ENCODE results near the gene SLC27A1. TPM values are rescaled to one million over a fixed set of nuclear protein-coding genes. Genes with fewer than 3 reads are reported as not detected.

Gene SLC27A1
- total and polyA plus RNA-seq, 9 of the 15 experiments (the other 6 are each of a cell fraction or from before 2014, with no cell fraction given), result 0.06 to 3.0 (median 1.1) TPM

DNA sequence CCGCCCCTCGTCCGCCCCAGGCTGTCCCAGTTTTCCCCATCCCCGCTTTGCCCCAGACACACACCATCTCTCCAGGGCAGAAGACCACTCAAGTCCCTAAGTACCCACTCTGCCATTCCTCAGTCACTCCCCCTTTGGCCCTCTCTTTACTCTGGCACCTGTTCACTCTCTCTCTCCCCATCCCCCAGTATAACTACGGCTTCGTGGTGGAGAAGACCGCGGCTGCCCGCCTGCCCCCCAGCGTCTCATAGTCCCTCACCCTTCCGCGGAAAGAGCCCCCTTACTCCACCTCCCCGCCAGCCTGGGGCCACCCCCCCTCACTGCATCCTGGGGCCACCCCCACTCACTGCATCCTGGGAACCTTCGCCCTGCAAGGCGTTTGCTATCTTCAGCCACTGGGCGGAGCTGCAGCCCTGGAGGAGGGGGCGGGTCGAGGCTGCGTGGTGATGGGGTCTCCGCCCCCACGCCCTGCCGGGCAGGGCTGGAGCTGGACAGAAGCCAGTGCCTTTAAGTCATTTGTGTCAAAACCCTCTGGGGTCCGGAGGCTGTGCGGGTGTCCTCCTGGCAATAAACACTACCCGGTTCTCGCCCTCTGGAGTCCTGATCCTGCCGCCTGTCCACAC lies 45.5 kb upstream of the SLC27A1 start (continued):
- TF ChIP-seq KDM5B (IDR thresholded peaks at IDR 0.05; ENCODE audit: insufficient replicate concordance, low read depth, low read length), result no peak
- TF ChIP-seq, protein P1, sequence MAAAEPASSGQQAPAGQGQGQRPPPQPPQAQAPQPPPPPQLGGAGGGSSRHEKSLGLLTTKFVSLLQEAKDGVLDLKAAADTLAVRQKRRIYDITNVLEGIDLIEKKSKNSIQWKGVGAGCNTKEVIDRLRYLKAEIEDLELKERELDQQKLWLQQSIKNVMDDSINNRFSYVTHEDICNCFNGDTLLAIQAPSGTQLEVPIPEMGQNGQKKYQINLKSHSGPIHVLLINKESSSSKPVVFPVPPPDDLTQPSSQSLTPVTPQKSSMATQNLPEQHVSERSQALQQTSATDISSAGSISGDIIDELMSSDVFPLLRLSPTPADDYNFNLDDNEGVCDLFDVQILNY (CRISPR knock-in tag; IDR thresholded peaks at IDR 0.05), result no peak
- TF ChIP-seq NCOA1 (IDR thresholded peaks at IDR 0.05; ENCODE audit: low read depth), result no peak
- 0 out of 2 replicates have a peak, but pooled peaks have one; percentile 42 for TF ChIP-seq MTA3 (IDR thresholded peaks at IDR 0.05; ENCODE audit: borderline replicate concordance)
- TF ChIP-seq, protein P2, sequence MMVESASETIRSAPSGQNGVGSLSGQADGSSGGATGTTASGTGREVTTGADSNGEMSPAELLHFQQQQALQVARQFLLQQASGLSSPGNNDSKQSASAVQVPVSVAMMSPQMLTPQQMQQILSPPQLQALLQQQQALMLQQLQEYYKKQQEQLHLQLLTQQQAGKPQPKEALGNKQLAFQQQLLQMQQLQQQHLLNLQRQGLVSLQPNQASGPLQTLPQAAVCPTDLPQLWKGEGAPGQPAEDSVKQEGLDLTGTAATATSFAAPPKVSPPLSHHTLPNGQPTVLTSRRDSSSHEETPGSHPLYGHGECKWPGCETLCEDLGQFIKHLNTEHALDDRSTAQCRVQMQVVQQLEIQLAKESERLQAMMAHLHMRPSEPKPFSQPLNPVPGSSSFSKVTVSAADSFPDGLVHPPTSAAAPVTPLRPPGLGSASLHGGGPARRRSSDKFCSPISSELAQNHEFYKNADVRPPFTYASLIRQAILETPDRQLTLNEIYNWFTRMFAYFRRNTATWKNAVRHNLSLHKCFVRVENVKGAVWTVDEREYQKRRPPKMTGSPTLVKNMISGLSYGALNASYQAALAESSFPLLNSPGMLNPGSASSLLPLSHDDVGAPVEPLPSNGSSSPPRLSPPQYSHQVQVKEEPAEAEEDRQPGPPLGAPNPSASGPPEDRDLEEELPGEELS (CRISPR knock-in tag; IDR thresholded peaks at IDR 0.05; ENCODE audit: borderline replicate concordance), result no peak
- no peak for TF ChIP-seq MTA1 (IDR thresholded peaks at IDR 0.05; ENCODE audit: borderline replicate concordance)
- no peak for TF ChIP-seq ZNF277 (CRISPR knock-in tag; IDR thresholded peaks at IDR 0.05; ENCODE audit: borderline replicate concordance)
- TF ChIP-seq SNRNP70 (optimal IDR thresholded peaks at IDR 0.05; ENCODE audit: low read depth, low read length), result no peak
- TF ChIP-seq PHTF2 (CRISPR knock-in tag; IDR thresholded peaks at IDR 0.05), result no peak
- no peak for TF ChIP-seq RAD51 (IDR thresholded peaks at IDR 0.05; ENCODE audit: borderline replicate concordance, low read depth)
- no peak for TF ChIP-seq GTF2E2 (tag; IDR thresholded peaks at IDR 0.05)
- TF ChIP-seq, protein P3, sequence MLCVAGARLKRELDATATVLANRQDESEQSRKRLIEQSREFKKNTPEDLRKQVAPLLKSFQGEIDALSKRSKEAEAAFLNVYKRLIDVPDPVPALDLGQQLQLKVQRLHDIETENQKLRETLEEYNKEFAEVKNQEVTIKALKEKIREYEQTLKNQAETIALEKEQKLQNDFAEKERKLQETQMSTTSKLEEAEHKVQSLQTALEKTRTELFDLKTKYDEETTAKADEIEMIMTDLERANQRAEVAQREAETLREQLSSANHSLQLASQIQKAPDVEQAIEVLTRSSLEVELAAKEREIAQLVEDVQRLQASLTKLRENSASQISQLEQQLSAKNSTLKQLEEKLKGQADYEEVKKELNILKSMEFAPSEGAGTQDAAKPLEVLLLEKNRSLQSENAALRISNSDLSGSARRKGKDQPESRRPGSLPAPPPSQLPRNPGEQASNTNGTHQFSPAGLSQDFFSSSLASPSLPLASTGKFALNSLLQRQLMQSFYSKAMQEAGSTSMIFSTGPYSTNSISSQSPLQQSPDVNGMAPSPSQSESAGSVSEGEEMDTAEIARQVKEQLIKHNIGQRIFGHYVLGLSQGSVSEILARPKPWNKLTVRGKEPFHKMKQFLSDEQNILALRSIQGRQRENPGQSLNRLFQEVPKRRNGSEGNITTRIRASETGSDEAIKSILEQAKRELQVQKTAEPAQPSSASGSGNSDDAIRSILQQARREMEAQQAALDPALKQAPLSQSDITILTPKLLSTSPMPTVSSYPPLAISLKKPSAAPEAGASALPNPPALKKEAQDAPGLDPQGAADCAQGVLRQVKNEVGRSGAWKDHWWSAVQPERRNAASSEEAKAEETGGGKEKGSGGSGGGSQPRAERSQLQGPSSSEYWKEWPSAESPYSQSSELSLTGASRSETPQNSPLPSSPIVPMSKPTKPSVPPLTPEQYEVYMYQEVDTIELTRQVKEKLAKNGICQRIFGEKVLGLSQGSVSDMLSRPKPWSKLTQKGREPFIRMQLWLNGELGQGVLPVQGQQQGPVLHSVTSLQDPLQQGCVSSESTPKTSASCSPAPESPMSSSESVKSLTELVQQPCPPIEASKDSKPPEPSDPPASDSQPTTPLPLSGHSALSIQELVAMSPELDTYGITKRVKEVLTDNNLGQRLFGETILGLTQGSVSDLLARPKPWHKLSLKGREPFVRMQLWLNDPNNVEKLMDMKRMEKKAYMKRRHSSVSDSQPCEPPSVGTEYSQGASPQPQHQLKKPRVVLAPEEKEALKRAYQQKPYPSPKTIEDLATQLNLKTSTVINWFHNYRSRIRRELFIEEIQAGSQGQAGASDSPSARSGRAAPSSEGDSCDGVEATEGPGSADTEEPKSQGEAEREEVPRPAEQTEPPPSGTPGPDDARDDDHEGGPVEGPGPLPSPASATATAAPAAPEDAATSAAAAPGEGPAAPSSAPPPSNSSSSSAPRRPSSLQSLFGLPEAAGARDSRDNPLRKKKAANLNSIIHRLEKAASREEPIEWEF (CRISPR knock-in tag; IDR thresholded peaks at IDR 0.05), result no peak
- no peak for TF ChIP-seq ZNF589 (CRISPR knock-in tag; IDR thresholded peaks at IDR 0.05; ENCODE audit: low read depth)
- TF ChIP-seq ZNF830 (CRISPR knock-in tag; IDR thresholded peaks at IDR 0.05), result no peak
- TF ChIP-seq ZNF76 (CRISPR knock-in tag; IDR thresholded peaks at IDR 0.05; ENCODE audit: borderline replicate concordance), result no peak
- no peak for TF ChIP-seq ZZZ3 (IDR thresholded peaks at IDR 0.05)
- no peak for TF ChIP-seq MECOM (CRISPR knock-in tag; IDR thresholded peaks at IDR 0.05)
- no peak for TF ChIP-seq ELF1 (tag; IDR thresholded peaks at IDR 0.05)
- no peak for TF ChIP-seq PTRF (tag; IDR thresholded peaks at IDR 0.05)
- TF ChIP-seq FOXK2 (conservative IDR thresholded peaks at IDR 0.05 in 1 of 2, IDR thresholded peaks at IDR 0.05 in 1 of 2; ENCODE audit: low read depth in 2 of 2), result no peak
